ENCODE results near the gene ADAM29. TPM values are rescaled to one million over a fixed set of nuclear protein-coding genes. Genes with fewer than 3 reads are reported as not detected.

Gene ADAM29
- total and polyA plus RNA-seq, 2 of the 8 experiments (the other 6 are each of a cell fraction or from before 2014, with no cell fraction given) = 0.03 TPM; not detected in 1

DNA sequence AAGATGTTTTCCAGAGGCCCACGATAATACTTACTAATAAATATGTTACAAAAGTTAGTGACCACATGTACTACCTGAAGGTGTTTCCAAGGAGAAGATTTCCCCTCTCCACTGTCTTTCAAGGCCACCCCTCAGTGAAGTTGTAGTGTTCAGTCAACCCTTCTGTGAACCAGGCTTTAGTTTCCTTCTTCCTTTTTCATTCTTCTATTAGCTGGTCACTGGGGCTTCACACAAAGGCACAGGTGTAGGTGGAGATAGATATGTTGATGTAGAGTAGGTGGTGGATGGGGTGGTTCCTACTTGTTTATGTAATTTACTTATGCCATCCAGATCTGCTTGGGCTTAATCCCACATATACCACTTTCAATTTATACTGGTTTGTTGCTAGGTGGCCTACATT is 43.3 kb upstream of the ADAM29 start (continued):
- TF ChIP-seq, protein P1, sequence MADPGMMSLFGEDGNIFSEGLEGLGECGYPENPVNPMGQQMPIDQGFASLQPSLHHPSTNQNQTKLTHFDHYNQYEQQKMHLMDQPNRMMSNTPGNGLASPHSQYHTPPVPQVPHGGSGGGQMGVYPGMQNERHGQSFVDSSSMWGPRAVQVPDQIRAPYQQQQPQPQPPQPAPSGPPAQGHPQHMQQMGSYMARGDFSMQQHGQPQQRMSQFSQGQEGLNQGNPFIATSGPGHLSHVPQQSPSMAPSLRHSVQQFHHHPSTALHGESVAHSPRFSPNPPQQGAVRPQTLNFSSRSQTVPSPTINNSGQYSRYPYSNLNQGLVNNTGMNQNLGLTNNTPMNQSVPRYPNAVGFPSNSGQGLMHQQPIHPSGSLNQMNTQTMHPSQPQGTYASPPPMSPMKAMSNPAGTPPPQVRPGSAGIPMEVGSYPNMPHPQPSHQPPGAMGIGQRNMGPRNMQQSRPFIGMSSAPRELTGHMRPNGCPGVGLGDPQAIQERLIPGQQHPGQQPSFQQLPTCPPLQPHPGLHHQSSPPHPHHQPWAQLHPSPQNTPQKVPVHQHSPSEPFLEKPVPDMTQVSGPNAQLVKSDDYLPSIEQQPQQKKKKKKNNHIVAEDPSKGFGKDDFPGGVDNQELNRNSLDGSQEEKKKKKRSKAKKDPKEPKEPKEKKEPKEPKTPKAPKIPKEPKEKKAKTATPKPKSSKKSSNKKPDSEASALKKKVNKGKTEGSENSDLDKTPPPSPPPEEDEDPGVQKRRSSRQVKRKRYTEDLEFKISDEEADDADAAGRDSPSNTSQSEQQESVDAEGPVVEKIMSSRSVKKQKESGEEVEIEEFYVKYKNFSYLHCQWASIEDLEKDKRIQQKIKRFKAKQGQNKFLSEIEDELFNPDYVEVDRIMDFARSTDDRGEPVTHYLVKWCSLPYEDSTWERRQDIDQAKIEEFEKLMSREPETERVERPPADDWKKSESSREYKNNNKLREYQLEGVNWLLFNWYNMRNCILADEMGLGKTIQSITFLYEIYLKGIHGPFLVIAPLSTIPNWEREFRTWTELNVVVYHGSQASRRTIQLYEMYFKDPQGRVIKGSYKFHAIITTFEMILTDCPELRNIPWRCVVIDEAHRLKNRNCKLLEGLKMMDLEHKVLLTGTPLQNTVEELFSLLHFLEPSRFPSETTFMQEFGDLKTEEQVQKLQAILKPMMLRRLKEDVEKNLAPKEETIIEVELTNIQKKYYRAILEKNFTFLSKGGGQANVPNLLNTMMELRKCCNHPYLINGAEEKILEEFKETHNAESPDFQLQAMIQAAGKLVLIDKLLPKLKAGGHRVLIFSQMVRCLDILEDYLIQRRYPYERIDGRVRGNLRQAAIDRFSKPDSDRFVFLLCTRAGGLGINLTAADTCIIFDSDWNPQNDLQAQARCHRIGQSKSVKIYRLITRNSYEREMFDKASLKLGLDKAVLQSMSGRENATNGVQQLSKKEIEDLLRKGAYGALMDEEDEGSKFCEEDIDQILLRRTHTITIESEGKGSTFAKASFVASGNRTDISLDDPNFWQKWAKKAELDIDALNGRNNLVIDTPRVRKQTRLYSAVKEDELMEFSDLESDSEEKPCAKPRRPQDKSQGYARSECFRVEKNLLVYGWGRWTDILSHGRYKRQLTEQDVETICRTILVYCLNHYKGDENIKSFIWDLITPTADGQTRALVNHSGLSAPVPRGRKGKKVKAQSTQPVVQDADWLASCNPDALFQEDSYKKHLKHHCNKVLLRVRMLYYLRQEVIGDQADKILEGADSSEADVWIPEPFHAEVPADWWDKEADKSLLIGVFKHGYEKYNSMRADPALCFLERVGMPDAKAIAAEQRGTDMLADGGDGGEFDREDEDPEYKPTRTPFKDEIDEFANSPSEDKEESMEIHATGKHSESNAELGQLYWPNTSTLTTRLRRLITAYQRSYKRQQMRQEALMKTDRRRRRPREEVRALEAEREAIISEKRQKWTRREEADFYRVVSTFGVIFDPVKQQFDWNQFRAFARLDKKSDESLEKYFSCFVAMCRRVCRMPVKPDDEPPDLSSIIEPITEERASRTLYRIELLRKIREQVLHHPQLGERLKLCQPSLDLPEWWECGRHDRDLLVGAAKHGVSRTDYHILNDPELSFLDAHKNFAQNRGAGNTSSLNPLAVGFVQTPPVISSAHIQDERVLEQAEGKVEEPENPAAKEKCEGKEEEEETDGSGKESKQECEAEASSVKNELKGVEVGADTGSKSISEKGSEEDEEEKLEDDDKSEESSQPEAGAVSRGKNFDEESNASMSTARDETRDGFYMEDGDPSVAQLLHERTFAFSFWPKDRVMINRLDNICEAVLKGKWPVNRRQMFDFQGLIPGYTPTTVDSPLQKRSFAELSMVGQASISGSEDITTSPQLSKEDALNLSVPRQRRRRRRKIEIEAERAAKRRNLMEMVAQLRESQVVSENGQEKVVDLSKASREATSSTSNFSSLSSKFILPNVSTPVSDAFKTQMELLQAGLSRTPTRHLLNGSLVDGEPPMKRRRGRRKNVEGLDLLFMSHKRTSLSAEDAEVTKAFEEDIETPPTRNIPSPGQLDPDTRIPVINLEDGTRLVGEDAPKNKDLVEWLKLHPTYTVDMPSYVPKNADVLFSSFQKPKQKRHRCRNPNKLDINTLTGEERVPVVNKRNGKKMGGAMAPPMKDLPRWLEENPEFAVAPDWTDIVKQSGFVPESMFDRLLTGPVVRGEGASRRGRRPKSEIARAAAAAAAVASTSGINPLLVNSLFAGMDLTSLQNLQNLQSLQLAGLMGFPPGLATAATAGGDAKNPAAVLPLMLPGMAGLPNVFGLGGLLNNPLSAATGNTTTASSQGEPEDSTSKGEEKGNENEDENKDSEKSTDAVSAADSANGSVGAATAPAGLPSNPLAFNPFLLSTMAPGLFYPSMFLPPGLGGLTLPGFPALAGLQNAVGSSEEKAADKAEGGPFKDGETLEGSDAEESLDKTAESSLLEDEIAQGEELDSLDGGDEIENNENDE (IDR thresholded peaks at IDR 0.05; ENCODE audit: insufficient replicate concordance, low read length) = no peak
- TF ChIP-seq SP1 (IDR thresholded peaks at IDR 0.05; ENCODE audit: low read depth, low read length) = no peak
- no peak for TF ChIP-seq POU5F1 (IDR thresholded peaks at IDR 0.05; ENCODE audit: low read depth, low read length)
- TF ChIP-seq YY1 (IDR thresholded peaks at IDR 0.05; ENCODE audit: low read depth, low read length) = no peak
- TF ChIP-seq CEBPB (IDR thresholded peaks at IDR 0.05; ENCODE audit: low read depth, low read length) = no peak
- TF ChIP-seq GABPA (IDR thresholded peaks at IDR 0.05; ENCODE audit: borderline replicate concordance, insufficient read depth, low read length) = no peak
- no peak for TF ChIP-seq HDAC2 (IDR thresholded peaks at IDR 0.05; ENCODE audit: borderline replicate concordance in 1 of 2, low read depth in 2 of 2, low read length in 2 of 2)
- no peak for TF ChIP-seq KDM4A (IDR thresholded peaks at IDR 0.05; ENCODE audit: low read depth, low read length, severe bottlenecking)

Data from H1 (cell line).